NCI-H1417 treated with DMSO at 0.1 percent for 48 hours (cell line): ENCODE results near the gene FAM98A.

Experiments
- DNase-seq: peaks from one replicate; lab custom pipeline; 2025; lab: John Stamatoyannopoulos, UW

FAM98A gene

DNA sequence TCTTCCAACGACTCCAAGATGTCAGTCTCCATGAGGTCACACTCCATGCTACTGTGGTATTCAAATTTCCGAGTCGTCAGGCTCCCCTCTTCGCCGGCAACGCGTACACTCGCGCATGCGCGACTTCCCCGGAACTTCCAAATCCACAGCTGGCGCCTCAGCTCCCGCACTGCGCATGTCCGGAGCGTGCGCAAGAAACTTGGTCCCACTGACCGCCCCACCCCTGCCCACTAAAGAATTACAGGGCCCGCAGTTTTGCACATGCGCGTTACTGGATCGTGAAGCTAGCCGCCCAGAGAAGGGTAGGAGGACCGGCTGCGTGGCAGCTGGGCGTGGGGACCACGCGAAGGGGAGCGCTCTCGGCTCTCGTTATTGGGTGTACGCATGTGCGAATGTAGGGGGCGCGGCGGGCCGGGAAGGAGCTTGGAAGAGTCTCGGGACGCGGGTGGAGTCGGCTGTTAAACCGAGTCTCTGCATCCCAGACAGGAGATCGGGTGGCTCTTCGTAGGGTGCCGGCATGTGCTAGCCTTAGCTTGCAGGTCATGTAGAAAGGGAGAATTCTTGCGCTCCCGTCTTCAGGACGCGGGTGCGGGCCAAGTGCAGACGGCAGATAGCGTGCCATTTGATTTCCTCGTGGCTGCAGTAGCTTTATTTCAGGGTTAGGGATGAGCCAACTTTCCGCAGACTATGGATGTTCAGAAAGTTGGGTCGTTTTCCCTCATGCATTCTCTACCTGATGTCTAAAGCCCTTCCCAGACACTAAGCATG, at the start of gene FAM98A:
Gene FAM98A, minus strand, starts transcription at position 125 of the 768 bp plus-strand sequence. Its CDS starts 78 bp downstream, at position 47.
- DNase-seq, result peak; percentile 99

DNA sequence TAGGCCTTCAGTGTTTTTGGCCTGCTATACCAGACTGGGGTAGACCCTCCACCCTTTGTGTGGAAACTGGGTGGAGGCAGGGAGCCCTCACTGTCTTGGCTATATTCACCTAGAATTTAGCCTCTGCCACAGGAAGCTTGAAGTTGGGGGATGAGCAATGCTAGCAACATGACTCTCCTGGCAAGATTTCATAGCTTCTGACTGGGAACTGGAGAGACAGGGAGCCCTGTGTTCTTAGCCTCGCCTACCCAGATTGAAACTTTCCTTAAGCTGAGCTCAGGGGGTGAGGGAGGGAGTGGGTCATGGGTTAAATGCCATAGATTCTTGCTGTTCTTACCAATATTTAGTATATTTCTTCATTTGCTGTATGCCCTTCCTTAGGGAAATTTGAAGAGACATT, 46.8 kb upstream of the FAM98A start:
- DNase-seq, result no peak

DNA sequence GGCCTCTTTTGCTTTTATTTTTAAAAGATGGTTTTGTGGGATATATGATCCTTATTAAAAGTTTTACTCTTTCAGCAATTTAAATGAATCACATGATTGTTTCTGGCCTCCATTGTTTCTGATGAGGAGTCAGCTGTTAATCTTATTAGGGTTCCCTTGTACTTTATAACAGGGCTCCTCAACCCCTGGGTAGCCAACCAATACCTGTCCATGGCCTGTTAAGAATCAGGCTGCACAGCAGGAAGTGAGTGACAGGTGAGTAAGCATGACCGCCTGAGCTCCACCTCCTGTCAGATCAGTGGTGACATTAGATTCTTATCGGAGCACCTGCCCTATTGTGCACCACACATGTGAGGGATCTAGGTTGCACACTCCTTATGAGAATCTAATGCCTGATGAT, 45.1 kb upstream of the FAM98A start:
- DNase-seq, result no peak

DNA sequence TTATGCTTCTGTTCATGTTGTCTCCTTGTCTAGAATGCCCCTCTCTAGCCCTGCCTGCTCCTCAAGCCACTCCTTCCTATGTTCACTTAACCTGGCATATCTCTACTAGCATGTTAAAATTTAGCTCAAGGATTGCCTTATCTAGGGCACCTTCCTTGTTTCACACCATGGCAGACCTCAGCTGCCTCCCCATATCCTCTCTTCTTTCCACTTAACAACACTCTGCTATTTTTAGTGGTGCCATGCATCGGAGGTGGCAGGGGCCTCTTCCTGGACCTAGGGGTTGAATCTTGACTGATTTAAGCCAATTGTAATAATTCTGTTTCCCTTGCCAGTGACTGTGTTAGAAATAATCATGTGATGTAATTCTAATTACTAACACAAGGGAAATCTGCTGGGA, 36.9 kb upstream of the FAM98A start:
- no peak for DNase-seq

DNA sequence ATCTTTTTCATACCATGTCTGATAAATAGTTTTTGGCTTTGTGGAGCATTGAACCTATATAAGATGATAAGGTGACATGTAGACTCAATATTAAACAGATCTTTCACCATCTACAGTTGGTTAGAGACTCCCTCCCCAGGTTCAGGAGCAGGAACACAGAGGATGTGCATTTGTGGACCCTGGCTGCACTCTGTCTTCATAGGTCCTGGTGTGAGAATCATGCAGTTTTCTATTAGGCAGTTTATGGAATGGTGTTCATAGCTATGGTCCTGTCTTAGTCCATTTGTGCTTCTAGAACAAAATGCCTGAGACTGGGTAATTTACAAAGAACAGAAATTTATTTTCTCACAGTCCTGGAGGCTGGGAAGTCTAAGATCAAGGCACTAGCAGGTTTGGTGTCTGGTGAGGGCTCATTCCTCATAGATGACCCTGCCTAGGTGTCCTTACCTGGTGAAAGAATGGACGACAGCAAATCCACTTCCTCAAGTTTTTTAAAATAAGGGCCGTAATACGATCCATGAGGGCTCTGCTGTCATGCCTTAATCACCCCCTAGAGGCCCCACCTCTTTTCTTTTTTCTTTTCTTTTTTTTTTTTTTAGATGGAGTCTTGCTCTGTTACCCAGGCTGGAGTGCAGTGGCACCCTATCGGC, 35.3 kb upstream of the FAM98A start:
- DNase-seq, result no peak

DNA sequence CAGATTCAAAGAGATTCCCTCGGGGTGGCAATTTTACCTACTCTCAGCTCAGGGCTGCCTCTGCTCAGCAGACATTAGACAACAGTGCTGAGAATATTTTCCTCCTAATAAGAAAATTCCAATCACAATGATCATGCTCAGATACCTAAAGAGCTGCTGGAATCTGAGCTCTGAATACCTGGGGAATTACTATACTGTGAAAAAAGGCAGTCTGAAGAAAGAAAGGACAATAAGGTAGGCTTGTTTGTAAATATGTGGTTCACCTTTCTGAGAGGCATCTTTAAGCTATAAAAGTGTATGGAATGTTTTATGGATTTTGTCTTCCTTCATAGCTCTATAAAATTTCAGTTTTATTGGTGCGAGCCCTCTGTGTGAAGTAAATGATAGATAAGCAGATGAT, 34.2 kb upstream of the FAM98A start:
- no peak for DNase-seq

DNA sequence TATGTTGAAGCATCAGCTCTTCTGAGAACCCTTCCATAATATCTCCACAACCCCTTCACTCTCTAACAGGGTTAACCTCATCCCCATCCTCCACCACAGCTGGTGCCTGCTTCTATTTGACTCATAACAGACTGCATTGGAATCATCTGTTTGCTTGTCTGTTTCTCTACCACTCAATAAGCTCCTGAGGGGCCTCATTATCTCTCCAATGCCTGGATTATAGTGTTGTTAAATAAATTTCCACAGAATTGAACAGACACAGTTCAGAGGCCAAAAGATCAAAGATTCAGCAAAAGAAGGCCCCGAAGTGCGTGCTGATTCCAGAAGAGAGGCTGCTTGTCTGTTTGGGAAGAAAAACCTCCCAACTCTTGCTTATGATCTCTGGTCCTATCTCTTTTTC, 33.7 kb upstream of the FAM98A start:
- DNase-seq, result no peak

DNA sequence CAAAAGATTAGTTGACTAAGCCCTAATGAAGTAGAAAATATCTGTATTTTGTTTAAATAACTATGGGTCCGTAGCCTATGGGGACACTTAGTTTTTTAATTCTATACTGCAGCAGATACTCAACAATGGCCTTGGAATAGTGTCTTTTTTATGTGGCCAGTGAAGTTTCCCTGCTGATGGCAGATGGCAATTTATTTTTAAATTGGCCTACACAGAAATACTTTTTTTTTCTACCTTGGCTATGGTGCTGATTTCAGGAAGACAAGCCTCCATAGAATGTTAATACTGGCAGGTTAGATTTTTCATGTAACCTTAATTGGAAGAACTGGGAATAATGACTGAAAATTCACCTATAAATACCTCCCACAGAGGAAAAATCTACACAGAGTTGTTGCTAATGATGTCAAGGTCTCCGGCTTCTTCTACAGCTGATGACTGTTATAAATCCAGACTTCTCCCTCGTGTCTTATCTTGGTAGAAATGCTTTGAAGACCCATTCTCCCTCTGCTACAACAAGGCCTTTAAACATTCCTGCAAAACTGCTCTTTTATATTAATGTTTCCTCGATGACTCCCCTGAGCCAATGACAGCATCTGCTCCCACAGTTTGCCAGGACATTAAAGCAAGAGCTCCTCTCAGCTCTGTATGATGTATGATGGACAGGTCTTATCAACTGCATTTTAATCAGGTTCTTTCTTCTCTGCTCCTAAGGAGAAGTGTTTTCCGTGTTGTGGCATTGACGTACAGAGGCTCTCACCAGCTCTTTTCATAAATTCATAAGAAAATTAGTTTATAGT, 29.1 kb upstream of the FAM98A start:
- DNase-seq, result no peak

DNA sequence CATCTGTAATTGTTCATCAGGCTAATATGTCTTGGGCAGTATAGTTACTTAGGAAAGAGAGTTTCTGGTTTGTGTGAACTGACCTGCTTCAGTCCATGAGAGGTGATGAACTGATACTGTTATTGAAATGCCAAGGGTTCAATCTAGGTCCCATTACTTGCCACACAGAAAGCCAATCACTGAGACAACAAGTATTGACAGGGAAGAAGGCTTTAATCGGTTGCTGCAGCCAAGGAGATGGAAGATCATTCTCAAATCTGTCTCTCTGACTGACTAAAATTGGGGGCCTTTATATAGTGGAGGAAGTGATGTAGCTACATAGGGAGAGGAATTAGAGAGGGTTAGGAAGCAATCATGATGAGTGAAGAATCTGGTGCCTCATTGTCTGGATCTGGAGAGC, 19.9 kb upstream of the FAM98A start:
- no peak for DNase-seq

DNA sequence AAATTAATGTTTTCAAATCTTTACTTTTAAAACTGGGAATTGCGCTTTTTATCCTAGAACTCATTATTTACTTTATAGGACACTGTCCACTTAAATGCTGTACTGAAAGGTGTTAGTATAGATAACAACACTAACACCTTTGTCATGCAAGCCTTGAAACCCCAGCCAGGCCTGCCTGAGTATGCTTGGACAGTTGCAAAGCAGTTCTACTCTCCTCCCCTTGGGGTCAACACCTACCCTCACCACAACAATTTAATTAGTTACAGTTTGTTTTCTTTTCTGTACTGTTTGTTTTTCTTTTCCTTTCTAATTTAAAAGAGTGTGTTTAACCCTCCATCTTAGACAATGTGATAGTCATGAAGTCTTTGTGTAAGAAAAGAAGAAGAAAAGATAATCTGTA, 18.9 kb upstream of the FAM98A start:
- no peak for DNase-seq

DNA sequence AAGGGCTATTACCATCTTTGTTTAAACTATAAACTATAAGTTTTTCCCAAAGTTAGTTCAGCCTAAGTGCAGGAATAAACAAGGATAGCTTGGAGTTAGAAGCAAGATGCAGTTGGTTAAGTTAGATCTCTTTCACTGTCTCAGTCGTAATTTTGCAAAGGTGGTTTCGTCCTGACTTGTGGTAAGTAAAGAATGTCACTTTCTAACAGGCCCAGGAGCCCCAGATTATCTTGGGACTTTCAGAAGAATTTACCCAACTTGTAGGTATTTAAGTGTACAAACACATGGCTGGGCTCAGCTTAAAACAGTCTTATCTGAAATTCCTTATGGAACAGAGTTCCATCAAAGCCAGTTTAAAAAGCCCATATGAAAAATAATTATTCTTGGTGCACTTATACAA, 18.3 kb upstream of the FAM98A start:
- no peak for DNase-seq

DNA sequence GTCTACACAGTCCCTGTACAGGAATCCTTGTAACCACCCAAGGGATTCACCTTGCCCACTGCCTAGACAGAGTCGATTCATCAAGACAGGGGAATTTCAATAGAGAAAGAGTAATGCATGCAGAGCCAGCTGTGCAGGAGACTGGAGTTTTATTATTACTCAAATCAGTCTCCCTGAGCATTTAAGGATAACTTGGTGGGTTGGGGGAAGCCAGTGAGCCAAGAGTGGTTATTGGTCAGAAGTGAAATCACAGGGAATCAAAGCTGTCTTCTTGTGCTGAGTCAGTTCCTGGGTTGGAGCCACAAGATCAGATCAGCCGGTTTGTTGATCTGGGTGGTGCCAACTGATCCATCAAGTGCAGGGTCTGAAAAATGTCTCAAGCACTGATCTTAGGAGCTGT, 17.8 kb upstream of the FAM98A start:
- DNase-seq, result no peak

DNA sequence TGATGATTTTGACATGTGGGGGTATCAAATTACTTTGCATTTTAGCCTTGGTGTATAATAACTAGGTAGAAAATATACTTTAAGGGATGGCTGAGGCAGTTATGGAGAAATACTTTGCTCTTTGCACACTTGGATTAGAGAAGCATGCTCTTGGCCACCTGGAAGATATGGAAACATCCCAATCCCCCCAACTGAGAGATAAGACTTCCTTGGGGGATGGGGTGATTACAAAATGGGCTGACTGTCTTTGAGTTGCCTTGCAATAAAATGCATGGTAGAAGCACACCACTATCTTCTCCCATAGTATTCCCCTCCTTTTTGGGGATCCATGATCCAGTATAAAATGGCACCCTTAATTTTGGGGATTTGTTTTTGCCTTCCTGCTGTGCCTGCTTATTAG, 15.1 kb upstream of the FAM98A start:
- no peak for DNase-seq

DNA sequence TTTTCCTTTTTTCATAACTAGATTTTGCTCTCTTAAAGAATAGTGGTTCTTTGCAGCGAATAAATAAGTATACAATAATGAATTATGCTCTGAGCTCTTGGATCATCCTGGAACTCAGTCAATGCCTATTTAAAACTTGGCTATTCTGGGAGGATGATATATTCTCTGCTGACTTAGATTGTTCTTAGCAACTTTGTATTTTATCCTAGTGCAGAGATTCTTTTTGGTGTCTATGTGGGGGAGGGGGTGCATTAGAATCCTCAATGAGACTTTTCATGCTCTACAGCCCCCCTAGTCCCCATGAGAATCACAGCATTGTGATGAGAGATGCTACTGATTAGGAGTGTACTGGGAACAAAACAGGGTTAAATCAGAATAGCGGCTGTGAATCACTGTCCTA, 8.8 kb upstream of the FAM98A start:
- no peak for DNase-seq

DNA sequence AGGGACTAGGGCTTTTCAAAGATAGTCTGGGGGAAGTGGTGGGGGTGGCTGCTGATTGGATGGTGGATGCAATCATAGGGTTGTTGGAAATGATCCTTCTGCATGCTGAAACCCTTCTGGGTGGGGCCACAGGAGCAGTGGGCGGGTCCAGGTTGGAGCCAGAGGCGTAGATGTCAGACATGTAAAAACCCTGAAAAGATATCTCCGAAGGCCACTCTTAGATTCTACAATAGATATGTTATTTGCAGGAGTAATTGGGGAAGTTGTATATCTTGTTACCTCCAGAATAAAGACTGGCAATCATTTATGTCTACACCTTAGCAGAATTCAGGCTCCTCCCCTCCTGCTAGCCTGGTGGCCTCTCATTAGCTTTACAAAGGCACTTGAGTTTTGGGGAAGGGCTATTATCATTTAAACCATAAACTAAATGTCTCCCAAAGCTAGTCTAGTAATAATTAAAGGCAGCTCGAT, 8.2 kb upstream of the FAM98A start:
- no peak for DNase-seq

DNA sequence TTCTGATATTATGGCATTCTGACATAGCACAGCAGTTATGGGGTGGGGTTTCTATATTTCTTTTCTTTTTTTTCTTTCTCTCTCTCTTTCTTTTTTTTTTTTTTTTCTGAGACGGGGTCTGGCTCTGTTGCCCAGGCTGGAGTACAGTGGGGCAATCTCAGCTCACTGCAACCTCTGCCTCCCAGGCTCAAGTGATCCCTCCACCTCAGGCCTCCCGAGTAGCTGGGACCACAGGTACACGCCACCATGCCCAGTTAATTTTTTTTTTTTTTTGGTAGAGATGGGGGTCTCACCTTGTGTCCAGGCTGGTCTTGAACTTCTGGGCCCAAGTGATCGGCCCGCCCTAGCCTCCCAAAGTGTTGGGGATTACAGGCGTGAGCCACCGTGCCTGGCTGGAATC, 7.5 kb upstream of the FAM98A start:
- DNase-seq, result no peak

DNA sequence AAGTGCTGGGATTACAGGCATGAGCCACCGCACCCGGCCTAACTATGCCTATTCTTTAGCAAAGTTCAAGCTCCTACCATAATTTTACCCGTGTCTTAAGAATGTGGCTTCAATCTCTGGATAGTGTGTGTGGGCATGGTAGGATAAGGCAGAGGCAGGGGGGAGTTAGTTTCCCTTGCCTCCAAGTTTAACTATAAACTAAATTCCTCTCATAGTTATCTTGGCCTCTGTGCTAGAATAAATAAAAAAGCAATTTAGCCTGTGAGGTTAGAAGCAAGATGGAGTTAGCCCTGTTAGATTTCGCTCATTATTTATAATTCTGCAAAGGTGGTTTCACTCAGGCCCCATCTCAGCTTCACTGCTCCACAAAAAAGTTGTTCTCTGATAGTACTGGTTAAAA, 7.0 kb upstream of the FAM98A start:
- DNase-seq, result no peak

DNA sequence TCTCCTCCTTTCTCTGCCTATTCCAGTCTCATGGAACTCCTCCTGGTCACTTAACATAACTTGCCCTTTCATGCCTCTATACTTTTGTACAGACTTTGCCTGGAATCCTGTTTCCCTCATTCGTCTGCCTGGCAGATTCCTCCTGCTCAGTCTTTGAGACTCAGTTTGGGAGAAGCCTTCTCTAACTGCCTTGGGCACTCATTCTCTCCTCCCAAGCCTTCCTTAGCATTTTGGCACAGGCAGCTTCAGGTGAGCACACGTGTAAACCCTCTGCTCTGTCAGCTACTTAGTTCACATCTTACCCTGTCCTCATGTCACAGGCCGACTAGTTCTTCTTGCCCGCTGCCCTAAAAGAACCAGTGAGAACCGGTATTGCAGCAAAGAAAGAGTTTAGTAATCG, 6.0 kb upstream of the FAM98A start:
- DNase-seq, result no peak

DNA sequence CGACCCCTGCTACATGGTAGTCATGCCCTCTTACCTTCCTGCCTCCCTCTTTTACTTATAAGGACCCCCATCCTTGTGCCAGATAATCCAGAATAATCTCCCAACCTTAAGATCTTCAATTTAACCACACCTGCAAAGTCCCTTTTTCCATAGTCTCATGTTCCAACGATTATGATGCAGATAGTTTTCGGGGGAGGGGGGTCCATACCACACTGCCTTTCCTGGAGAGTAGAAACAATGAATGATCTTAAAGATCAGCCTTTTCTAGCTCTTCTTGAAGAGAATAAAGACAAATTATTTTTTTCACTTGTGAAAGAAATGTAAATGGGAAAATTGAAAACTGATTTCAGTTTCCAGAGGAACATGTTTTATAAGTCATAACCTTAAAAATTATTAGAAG, 4.3 kb upstream of the FAM98A start:
- DNase-seq, result no peak

DNA sequence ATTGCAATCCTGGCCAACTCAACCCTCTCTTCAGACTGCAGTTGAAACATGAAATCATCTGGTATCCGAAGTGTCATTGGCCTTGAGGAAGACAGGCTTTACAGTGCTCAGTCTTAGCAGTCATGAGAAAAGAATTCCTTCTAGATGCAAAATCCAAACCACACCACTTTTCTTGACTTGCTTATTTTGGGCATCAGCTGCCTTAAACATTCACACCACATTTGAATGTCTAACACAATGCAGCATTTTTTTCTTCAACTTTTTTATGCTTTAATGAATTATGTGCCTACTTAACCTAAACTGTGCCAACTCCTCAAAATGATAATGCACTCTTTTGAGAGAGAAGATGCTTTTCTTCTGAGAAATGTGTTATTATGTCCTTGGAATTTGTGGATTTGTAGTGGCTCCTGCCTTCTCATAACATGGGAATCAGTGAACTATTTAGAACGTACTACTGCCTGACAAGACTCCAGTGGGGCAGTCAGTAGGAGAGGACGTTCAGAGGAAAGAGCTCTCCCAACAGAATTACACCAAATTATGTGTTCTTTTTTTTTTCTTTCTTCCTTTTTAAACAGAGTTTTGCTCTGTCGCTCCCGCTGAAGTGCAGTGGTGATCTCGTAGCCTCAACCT, 3.2 kb upstream of the FAM98A start:
- no peak for DNase-seq

DNA sequence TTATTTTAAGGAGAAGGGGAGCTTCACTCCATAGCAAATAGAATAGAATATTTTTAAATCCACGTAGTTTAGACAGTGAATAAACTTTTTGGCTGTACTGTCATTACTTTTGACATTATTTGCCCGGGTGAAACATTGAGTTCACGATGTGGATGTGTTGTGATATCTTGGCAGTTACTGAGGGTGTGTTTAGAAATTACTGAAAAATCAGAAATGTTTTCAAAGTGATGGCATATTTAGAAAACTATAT, 769 bp upstream of the FAM98A start:
- no peak for DNase-seq

DNA sequence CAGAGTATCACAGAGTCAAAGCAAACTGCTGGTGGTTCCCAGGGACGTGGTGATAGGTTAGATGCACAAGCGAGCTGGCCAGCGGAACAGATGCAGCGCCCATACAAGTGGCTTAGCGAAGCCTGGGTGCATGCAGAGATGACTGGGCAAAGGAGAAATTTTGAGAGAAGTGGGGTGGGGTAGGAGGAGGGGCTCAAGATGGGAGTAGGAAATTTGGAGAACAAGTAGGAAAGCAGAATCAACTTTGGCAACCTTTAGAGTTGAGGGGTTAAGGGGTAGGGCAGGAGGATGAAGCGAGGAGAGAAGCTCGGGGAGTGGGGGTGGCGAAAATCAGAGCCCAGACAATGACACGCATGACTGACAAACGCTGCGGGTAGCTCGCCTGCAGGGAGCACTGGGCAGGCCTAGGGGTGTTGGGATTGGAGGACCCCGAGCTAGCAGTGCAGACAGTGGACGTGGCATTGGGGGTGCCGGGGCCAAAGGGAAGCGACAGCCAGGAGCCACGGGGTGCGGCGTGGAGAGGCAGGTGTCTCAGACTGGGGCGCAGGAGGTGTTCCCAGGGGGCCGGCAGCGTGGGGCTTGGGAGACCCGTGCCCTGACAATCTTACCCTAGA, 431 bp downstream of the FAM98A start:
- no peak for DNase-seq
